ENCODE data around the gene POC1A. TPM values are rescaled to one million over a fixed set of nuclear protein-coding genes. Genes with fewer than 3 reads are reported as not detected.
A peak's percentile ranks its signal among the peaks of the same experiment; 100 is the strongest.

POC1A gene
- total RNA-seq, 1 donor from 2014 or later, result 24.1 TPM

GRCh38 chr3:52108302-52109232 lies 45.7 kb downstream of the POC1A start:
- H3K4me3 Mint-ChIP-seq, result no peak overlapping the region

GRCh38 chr3:52106951-52107611 lies 47.1 kb downstream of the POC1A start:
- no peaks in the 10 kb centered on the region for H3K9me3 Mint-ChIP-seq
- H3K27ac Mint-ChIP-seq, result no peak overlapping the region
- intact Hi-C loops (cut with micrococcal nuclease), result no loop called here
- H3K4me1 Mint-ChIP-seq, result peaks cover 6% of the 10 kb centered on the region
- no peak overlapping the region for H3K4me3 Mint-ChIP-seq
- H3K27me3 Mint-ChIP-seq, result no peaks in the 10 kb centered on the region
- H3K36me3 Mint-ChIP-seq (ENCODE audit: low read depth), result peaks cover 34% of the 10 kb centered on the region
- DNase-seq, result no peak

More at GRCh38 chr3:52108302-52109232, 45.7 kb downstream of the POC1A start:
- Mint-ChIP-seq H3K27me3 (no peaks in the 10 kb centered on the region), H3K27ac (no peak overlapping the region), H3K4me1 (peaks cover 6% of the 10 kb centered on the region), H3K9me3 (no peaks in the 10 kb centered on the region), H3K36me3 (ENCODE audit: low read depth) (peaks cover 27% of the 10 kb centered on the region)
- intact Hi-C loops (cut with micrococcal nuclease), result no loop called here
- DNase-seq, result no peak

GRCh38 chr3:52104684-52105640 lies 49.3 kb downstream of the POC1A start:
- intact Hi-C loops (cut with micrococcal nuclease), result no loop called here
- H3K36me3 Mint-ChIP-seq (ENCODE audit: low read depth), result peaks cover 39% of the 10 kb centered on the region
- no peak for DNase-seq
- H3K4me3 Mint-ChIP-seq, result no peak overlapping the region
- H3K9me3 Mint-ChIP-seq, result peaks cover 4% of the 10 kb centered on the region
- H3K27ac Mint-ChIP-seq, result no peak overlapping the region
- H3K4me1 Mint-ChIP-seq, result peaks cover 3% of the 10 kb centered on the region
- no peaks in the 10 kb centered on the region for H3K27me3 Mint-ChIP-seq

GRCh38 chr3:52102934-52103333 lies 51.3 kb downstream of the POC1A start:
- Mint-ChIP-seq H3K27ac (no peak overlapping the region), H3K27me3 (no peaks in the 10 kb centered on the region), H3K36me3 (ENCODE audit: low read depth) (peaks cover 37% of the 10 kb centered on the region), H3K4me1 (peaks cover 1% of the 10 kb centered on the region), H3K9me3 (peaks cover 4% of the 10 kb centered on the region), H3K4me3 (no peak overlapping the region)
- DNase-seq, result no peak
- intact Hi-C loops (cut with micrococcal nuclease), result no loop called here

GRCh38 chr3:52099001-52099401 lies 55.2 kb downstream of the POC1A start:
- Mint-ChIP-seq H3K4me3 (no peak overlapping the region), H3K27ac (no peak overlapping the region), H3K36me3 (ENCODE audit: low read depth) (peaks cover 28% of the 10 kb centered on the region), H3K4me1 (peaks cover 1% of the 10 kb centered on the region), H3K27me3 (no peaks in the 10 kb centered on the region), H3K9me3 (peaks cover 4% of the 10 kb centered on the region)
- intact Hi-C loops (cut with micrococcal nuclease), result no loop called here
- no peak for DNase-seq

- Mint-ChIP-seq H3K4me1 (peaks cover 1% of the 10 kb centered on the region), H3K36me3 (ENCODE audit: low read depth) (peaks cover 24% of the 10 kb centered on the region), H3K27me3 (no peaks in the 10 kb centered on the region), H3K27ac (no peak overlapping the region), H3K4me3 (no peak overlapping the region), H3K9me3 (peaks cover 4% of the 10 kb centered on the region)
- no peak for DNase-seq
- intact Hi-C loops (cut with micrococcal nuclease), result no loop called here
Observed at GRCh38 chr3:52097851-52098507, 56.2 kb downstream of the POC1A start.

- Mint-ChIP-seq H3K4me3 (no peak overlapping the region), H3K27me3 (no peaks in the 10 kb centered on the region), H3K27ac (no peak overlapping the region), H3K36me3 (ENCODE audit: low read depth) (peaks cover 17% of the 10 kb centered on the region), H3K4me1 (peaks cover 1% of the 10 kb centered on the region), H3K9me3 (peaks cover under 1% of the 10 kb centered on the region)
- intact Hi-C loops (cut with micrococcal nuclease), result no loop called here
- no peak for DNase-seq
Observed at GRCh38 chr3:52095990-52096775, 58.0 kb downstream of the POC1A start.

- Mint-ChIP-seq H3K27ac (no peak overlapping the region), H3K27me3 (no peaks in the 10 kb centered on the region), H3K4me3 (no peak overlapping the region), H3K9me3 (no peaks in the 10 kb centered on the region), H3K36me3 (ENCODE audit: low read depth) (peaks cover 9% of the 10 kb centered on the region), H3K4me1 (peaks cover 1% of the 10 kb centered on the region)
- DNase-seq, result no peak
- intact Hi-C loops (cut with micrococcal nuclease), result no loop called here
Observed at GRCh38 chr3:52094571-52095485, 59.4 kb downstream of the POC1A start.

GRCh38 chr3:52093756-52094545 lies 60.3 kb downstream of the POC1A start:
- intact Hi-C loops (cut with micrococcal nuclease), result no loop called here
- H3K4me3 Mint-ChIP-seq, result no peak overlapping the region
- H3K4me1 Mint-ChIP-seq, result no peaks in the 10 kb centered on the region
- no peaks in the 10 kb centered on the region for H3K27me3 Mint-ChIP-seq
- H3K27ac Mint-ChIP-seq, result peak overlapping the region; percentile 1
- no peaks in the 10 kb centered on the region for H3K9me3 Mint-ChIP-seq
- peaks cover 6% of the 10 kb centered on the region for H3K36me3 Mint-ChIP-seq (ENCODE audit: low read depth)
- DNase-seq, result no peak

GRCh38 chr3:52092891-52093290 lies 61.3 kb downstream of the POC1A start:
- no peaks in the 10 kb centered on the region for H3K9me3 Mint-ChIP-seq
- no peaks in the 10 kb centered on the region for H3K27me3 Mint-ChIP-seq
- intact Hi-C loops (cut with micrococcal nuclease), result no loop called here
- H3K36me3 Mint-ChIP-seq (ENCODE audit: low read depth), result peaks cover 6% of the 10 kb centered on the region
- peaks cover 3% of the 10 kb centered on the region for H3K4me1 Mint-ChIP-seq
- no peak overlapping the region for H3K27ac Mint-ChIP-seq
- DNase-seq, result no peak
- H3K4me3 Mint-ChIP-seq, result no peak overlapping the region

- H3K27ac Mint-ChIP-seq, result no peak overlapping the region
- H3K36me3 Mint-ChIP-seq (ENCODE audit: low read depth), result peaks cover 6% of the 10 kb centered on the region
- intact Hi-C loops (cut with micrococcal nuclease), result no loop called here
- H3K4me1 Mint-ChIP-seq, result peaks cover 9% of the 10 kb centered on the region
- no peaks in the 10 kb centered on the region for H3K27me3 Mint-ChIP-seq
- no peak for DNase-seq
- H3K4me3 Mint-ChIP-seq, result no peak overlapping the region
- no peaks in the 10 kb centered on the region for H3K9me3 Mint-ChIP-seq
Observed at GRCh38 chr3:52092271-52092660, 62.0 kb downstream of the POC1A start.
